ENCODE measurements around the gene ARL6IP4.

The ARL6IP4 gene

GRCh38 chr12:122983789-122984515 lies 3.5 kb downstream of the ARL6IP4 start:
- FAIRE-seq (no peak), DNase-seq (ENCODE audit: insufficient read length, low spot score) (no peak)
- no peak for TF ChIP-seq CTCF (IDR thresholded peaks at IDR 0.05; ENCODE audit: insufficient read depth, missing control alignments)

GRCh38 chr12:122984612-122985337 lies 4.3 kb downstream of the ARL6IP4 start:
- no peak for DNase-seq (ENCODE audit: insufficient read length, low spot score)
- no peak for TF ChIP-seq CTCF (IDR thresholded peaks at IDR 0.05; ENCODE audit: insufficient read depth, missing control alignments)
- FAIRE-seq = no peak

GRCh38 chr12:122985338-122986257 lies 5.1 kb downstream of the ARL6IP4 start:
- DNase-seq (ENCODE audit: insufficient read length, low spot score) = no peak
- TF ChIP-seq CTCF (IDR thresholded peaks at IDR 0.05; ENCODE audit: insufficient read depth, missing control alignments) = no peak
- no peak for FAIRE-seq

- FAIRE-seq (no peak), DNase-seq (ENCODE audit: insufficient read length, low spot score) (no peak)
- no peak for TF ChIP-seq CTCF (IDR thresholded peaks at IDR 0.05; ENCODE audit: insufficient read depth, missing control alignments)
These were observed 5.9 kb downstream of the ARL6IP4 start for GRCh38 chr12:122986258-122986871.

- no peak for TF ChIP-seq CTCF (IDR thresholded peaks at IDR 0.05; ENCODE audit: insufficient read depth, missing control alignments)
- FAIRE-seq (no peak), DNase-seq (ENCODE audit: insufficient read length, low spot score) (no peak)
These were observed 6.8 kb downstream of the ARL6IP4 start for GRCh38 chr12:122987086-122987951.

- no peak for TF ChIP-seq CTCF (IDR thresholded peaks at IDR 0.05; ENCODE audit: insufficient read depth, missing control alignments)
- no peak for FAIRE-seq
- no peak for DNase-seq (ENCODE audit: insufficient read length, low spot score)
These were observed 7.6 kb downstream of the ARL6IP4 start for GRCh38 chr12:122988036-122988435.
